ENCODE results near the gene C6orf52.
"Not testable (repeated sequence)": the region's sequence is repeated elsewhere in the genome, so short reads cannot be mapped to it uniquely, and the experiment has no call there.

The C6orf52 gene

GRCh38 chr6:10694302-10695085, at the start of gene C6orf52, which contains the start of gene PAK1IP1:
Gene C6orf52 (minus strand): TSS chr6:10694616. CDS start chr6:10687550, 7,066 bp downstream.
Gene PAK1IP1 (plus strand): TSS chr6:10694972. CDS start chr6:10694986, 14 bp downstream.
- peak; percentile 94 for DNase-seq

DNA sequence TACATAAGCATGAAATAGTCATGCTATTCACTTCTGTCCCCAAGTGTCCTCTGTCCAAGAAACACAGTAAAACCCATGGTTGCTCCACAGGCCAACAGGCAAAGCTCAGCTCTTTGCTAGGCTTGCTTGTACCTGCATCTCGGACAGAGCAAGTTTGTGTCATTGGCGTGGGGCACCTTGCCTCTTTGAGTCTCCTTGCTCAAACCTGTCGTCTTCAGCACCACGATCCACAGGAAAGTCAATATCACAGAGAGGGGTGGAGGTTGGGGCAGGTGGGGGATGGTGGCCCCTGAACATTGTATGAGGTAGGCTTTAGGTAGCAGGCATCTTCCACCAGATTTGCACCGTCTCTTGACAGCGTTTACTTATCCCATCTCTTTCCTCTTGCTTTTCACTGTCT, 49.1 kb upstream of the C6orf52 start:
- no peak for DNase-seq

GRCh38 chr6:10742251-10742650, 47.8 kb upstream of the C6orf52 start:
- no peak for DNase-seq

GRCh38 chr6:10741643-10742042, 47.2 kb upstream of the C6orf52 start:
- not testable (repeated sequence) for DNase-seq

DNA sequence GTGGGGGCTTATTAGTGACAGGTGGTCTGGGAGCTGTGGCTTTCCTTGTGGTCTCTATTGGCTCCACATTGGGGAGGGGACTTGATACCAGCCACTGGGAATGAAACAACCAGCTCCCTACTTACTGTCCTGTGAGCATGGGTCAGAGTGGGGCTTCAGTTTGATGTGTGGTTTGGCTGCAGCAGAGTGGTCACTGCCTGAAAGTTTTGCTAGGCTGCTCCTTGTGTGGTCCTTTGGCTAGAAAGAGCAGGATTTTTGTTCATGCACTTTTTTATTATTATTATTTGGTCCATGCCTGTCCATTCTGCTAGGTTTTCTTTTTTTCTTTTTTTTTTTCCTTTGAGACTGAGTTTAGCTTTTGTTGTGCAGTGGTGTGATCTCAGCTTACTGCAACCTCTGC, 45.6 kb upstream of the C6orf52 start:
- no peak for DNase-seq

- no peak for DNase-seq
Observed at GRCh38 chr6:10736731-10737130, 42.3 kb upstream of the C6orf52 start.

- DNase-seq: no peak
Observed at GRCh38 chr6:10733863-10734262, 39.4 kb upstream of the C6orf52 start.

GRCh38 chr6:10733151-10733715, 38.8 kb upstream of the C6orf52 start:
- DNase-seq: no peak

DNA sequence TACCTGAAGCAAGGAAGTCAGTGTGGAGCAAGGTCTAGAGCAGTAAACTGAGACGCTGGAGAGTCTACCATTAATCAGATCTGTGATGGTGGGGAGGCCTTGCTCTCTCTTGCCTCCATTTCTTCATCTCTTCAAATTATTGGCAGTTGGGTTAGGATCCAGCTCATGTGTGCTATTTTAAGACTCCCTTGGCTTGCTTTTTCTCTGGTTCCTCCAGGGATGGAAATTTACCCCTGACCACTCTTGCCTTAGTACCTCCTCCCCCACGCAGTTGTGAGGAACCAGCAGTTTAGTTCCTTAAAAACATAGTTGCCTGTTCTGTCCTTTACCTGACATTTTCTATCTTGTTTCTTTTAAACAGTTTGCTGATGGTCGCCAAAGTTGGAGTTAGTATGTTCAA, 35.8 kb upstream of the C6orf52 start:
- no peak for DNase-seq

GRCh38 chr6:10725716-10726115, 31.3 kb upstream of the C6orf52 start:
- no peak for DNase-seq

DNA sequence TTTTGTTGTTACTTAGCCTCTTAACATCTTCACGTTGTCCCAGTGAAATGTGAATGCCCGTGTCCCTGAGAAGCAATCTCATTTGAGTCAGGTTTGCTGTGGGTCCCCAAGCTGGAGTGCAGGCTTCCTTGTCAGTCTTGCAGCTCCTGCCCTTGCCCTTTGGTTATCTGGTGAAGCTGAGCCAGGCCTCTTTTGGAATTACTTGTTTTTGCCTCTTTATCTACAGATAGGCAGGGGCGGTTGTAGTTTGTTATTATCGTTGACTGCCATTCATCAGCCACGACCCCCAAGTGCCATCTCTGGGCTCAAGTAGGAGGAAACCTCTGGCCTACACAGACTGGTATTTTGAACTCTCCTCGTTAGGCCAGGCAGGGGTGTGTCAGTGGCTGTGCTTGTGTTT, 30.6 kb upstream of the C6orf52 start:
- no peak for DNase-seq

DNA sequence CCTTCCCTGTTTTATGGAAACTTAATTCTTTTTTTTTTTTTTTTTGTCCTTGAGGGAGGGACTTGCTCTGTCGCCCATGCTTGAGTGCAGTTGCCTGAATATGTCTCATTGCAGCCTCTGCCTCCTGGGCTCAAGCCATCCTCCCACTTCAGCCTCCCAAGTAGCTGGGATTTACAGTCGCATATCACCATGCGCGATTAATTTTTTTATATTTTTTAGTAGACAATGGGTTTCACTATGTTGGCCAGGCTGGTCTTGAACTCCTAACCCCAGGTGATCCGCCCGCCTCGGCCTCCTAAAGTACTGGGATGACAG, 29.1 kb upstream of the C6orf52 start:
- DNase-seq: no peak

DNA sequence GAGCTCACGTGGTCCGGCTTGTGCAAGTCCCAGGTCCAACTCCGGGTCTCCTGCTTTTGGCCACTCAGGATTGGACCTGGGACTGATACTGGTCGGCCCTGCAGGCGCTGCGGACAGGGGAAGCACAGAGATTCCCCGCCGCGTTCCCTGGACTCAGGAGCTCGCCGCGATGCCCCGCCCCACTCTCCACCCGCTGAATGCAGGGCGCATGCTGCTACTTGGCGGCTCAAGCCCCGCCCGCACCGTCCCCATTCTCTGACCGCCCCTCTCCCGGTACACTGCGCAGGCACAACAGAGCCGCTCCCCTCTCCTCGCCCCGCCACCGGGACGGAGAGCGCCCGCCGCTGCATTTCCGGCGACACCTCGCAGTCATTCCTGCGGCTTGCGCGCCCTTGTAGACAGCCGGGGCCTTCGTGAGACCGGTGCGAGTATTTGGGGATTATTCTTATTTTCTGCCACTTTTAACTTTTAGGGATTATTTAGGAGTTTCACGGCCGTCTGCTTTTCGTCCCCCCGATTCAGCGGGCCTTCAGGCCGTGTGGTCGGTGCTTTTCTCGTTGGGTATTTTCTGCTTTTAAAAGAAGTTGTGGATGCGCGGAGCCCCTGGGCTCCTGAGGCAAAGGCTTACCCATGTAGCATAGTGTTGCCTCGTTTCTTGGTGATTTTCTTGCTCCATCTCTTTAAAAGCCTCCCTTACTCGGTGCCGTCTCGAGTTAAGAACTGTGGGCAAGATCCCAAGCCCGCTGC, 28.6 kb upstream of the C6orf52 start, which contains the start of gene TMEM14C:
Gene TMEM14C (plus strand): TSS at position 251 of the 747 bp plus-strand sequence. CDS start 1,544 bp downstream, outside the sequence.
- peak; percentile 93 for DNase-seq

DNA sequence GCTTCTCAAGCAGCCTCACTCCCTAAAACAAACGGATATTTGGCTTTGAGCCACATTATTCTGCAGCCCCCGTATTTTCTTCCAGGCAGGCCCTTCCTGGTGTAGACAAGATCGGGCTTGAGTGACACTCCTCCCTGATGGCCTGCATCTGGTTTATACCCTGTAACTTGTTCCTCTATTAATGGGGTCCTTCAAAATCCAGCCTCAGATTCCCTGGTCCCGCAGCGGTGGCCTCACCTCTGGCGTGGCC, 28.1 kb upstream of the C6orf52 start:
- no peak for DNase-seq

- DNase-seq: peak; percentile 23
Observed at GRCh38 chr6:10721850-10722569, 27.6 kb upstream of the C6orf52 start.

DNA sequence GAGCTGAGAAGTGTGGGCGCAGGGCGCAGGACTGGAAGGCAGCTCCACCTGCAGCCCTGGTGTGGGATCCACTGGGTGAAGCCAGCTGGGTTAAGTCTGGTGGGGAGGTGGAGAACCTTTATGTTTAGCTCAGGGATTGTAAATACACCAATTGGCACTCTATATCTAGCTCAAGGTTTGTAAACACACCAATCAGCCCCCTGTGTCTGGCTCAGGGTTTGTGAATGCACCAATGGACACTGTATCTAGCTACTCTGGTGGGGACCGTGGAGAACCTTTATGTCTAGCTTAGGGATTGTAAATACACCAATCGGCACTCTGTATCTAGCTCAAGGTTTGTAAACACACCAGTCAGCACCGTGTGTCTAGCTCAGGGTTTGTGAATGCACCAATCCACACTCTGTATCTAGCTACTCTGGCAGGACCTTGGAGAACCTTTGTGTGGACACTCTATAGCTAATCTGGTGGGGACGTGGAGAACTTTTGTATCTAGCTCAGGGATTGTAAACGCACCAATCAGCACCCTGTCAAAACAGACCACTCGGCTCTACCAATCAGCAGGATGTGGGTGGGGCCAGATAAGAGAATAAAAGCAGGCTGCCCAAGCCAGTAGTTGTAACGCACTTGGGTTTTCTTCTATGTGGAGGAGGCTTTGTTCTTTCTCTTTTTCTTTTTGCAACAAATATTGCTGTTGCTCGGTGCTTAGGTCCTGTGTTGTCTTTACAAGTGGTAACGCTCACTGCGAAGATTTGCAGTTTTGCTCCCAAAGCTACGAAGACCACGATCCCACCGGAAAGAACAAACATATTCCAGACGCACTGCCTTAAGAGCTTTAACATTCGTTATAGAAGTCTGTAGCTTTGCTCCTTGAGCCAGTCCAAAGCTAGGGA, 26.8 kb upstream of the C6orf52 start:
- peak; percentile 49 for DNase-seq

DNA sequence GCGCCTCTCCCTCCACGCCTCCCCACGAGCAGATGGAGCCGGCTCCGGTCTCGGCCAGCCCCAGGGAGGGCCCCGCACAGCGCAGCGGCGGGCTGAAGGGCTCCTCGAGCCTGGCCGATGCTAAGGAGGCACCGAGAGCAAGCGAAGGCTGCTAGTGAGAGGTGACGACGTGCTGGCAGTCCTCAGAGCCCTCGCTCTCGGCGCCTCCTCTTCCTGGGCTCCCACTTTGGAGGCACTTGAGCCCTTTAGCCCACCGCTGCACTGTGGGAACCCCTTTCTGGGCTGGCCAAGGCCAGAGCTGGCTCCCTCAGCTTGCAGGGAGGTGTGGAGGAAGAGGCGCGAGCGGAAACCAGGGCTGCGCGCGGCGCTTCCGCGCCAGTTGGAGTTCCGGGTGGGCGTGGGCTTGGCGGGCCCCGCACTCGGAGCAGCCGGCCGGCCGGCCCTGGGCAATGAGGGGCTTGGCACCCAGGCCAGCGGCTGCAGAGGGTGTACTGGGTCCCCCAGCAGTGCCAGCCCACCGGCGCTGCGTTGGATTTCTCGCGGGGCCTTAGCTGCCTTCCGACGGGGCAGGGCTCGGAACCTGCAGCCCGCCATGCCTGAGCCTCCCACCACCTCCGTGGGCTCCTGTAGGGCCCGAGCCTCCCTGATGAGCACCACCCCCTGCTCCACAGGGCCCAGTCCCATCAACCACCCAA, 26.0 kb upstream of the C6orf52 start:
- DNase-seq: peak; percentile 61

DNA sequence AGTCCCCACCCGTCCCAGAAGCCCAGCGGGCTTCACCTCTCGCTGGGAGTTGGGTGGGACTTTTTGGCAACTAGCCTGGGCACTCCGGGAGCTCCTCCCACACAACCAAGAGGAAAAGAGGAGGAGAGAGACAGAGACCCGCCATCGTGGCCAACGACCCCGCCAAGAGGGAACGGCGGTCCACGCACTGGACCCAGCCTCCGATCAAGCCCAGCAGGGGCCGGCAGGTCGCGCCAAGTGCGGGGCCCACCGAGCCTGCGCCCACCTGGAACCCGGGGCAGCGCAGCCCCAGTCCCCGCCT, 25.5 kb upstream of the C6orf52 start:
- no peak for DNase-seq

- peak; percentile 46 for DNase-seq
Observed at GRCh38 chr6:10719296-10719963, 25.0 kb upstream of the C6orf52 start.

DNA sequence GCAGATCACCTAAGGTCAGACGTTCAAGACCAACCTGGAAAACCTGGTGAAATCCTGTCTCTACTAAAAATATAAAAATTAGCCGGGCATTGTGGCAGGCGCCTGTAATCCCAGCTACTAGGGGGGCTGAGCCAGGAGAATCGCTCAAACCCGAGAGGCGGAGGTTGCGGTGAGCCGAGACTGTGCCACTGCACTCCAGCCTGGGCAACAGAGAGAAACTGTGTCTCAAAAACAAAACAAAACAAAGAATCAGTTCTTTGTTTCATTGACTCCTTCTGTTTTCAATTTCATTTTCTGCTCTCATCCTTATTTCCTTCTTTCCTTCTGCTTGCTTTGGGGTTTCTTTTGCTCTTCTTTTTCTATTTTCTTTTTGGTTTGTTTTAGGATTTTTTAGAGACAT, 19.5 kb upstream of the C6orf52 start:
- DNase-seq: no peak

- no peak for DNase-seq
Observed at GRCh38 chr6:10696655-10697054, 2.2 kb upstream of the C6orf52 start.

Measured in activated CD4-positive, alpha-beta T cell treated with anti-CD3 and anti-CD28 coated beads, Interleukin-2, amount 50 U/mL, for 16 hours (primary cell).